22Rv1 (cell line): ENCODE measurements around the gene CCDC91.
"Not testable (repeated sequence)": the region's sequence is repeated elsewhere in the genome, so short reads cannot be mapped to it uniquely, and the experiment has no call there.

Experiments
- CTCF ChIP-seq: fragments of 450-650 bp; IDR thresholded peaks from 2 replicates; pipeline ENCODE4 v1.5.1; 2017; ENCODE audit warnings: mild to moderate bottlenecking
- ZFX ChIP-seq: fragments of 450-650 bp; IDR thresholded peaks from 2 replicates; pipeline ENCODE4 v1.6.1; 2017; ENCODE audit warnings: antibody characterized with exemption, borderline replicate concordance

- TF ChIP-seq CTCF, ZFX: not testable (repeated sequence)
Measured at GRCh38 chr12:28329727-28330126, 139.5 kb downstream of the CCDC91 start.
